ENCODE results near the gene SFTPD.
"Not testable (repeated sequence)": the region's sequence is repeated elsewhere in the genome, so short reads cannot be mapped to it uniquely, and the experiment has no call there.

SFTPD gene

DNA sequence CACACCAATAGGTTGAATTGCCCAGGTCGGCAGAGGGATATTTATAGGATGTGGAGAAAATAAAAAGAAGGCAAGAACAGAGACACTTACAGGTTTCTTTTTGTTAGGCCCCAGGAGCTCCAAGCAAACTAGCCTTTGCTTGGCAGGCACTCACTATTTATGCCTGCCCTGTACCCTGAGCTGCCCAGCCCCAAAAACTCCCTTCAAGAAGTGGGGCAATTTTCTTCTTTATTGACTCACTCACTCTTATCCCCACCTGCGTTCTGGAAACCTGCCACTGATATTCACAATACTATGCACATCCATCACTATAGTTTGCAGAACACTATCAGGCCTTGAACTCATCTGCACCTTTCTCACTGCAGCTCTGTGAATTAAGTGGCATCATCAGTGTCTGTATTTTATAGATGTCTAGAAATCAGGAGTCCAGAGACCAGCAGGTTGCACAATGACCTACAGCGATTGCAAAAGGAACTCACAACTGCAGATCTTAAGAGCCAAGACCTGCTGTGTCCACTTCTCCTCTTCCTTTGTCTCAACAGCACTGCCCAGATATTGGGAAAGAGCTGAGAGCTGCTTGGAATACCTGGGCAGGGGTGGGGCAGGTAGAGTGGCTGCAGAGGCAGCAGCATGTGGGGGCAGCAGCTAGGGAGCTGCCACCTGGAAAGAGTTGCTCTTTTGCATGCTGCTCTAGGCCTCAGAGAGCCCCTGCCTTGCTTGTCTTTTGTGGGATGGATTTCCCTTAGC is at the start of gene SFTPD:
TSS of gene SFTPD (minus strand) at position 130 of the 747 bp plus-strand sequence. CDS start 2,446 bp downstream, outside the sequence.
- DNase-seq (ENCODE audit: low spot score), result no peak

DNA sequence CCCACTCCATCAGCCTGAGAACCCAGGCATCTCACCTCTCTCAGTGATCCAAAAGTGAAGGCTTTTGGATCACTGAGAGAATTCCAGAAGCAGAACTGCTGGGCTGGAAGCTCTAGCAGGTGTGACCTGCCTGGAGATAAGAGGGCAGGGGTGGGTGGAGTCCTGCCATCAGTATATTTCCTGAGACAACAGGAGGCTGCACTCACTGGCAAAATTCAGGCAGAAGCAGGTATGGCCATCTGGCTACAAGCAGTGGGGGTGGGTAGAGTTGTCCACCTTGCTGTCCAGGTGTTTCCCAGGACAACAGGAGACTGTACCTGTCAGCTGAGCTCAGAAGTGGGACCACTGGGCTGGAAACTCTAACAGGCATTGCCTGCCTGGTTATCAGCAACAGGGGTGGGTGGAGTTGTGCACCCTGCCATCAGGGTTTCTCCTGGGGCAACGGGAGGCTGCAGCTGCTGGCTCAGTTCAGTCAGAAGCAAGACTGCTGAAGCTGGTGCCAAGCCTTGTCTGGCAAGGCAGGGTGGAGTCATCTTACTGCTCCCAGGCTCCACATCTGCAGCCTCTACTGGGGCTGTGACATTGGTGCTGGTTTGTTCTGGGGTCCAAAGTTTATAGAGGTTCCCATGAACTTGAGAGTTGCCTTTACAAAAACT is 47.2 kb upstream of the SFTPD start:
- DNase-seq (ENCODE audit: low spot score), result no peak

DNA sequence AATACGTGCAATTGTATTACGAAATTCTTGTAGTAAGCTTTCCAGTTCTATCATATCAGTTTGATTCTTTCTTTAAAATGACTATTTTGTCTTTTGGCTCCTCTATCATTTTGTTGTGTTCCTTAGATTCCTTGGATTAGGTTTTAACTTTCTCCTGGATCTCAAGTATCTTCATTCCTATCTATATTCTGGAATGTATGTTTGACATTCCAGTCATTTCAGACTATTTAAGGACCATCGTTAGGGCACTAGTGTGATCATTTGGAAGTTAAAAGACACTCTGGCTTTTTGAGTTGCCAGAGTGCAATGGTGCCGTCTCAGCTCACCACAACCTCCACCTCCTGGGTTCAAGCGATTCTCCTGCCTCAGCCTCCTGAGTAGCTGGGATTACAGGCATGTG is 45.7 kb upstream of the SFTPD start:
- no peak for DNase-seq (ENCODE audit: low spot score)

DNA sequence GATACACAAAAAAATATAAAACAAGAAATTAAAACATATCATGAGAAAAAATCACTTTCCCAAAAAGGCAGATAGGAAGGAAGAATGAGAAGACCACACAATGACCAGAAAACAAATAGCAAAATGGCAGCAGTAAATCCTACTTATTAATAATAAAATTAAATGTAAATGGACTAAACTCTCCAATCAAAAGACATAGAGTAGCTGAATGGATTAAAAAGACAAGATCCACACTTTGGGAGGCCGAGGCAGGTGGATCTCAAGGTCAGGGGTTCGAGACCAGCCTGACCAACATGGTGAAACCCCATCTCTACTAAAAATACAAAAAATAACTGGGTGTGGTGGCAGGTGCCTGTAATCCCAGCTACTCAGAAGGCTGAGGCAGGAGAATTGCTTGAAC is 39.3 kb upstream of the SFTPD start:
- DNase-seq (ENCODE audit: low spot score), result not testable (repeated sequence)

DNA sequence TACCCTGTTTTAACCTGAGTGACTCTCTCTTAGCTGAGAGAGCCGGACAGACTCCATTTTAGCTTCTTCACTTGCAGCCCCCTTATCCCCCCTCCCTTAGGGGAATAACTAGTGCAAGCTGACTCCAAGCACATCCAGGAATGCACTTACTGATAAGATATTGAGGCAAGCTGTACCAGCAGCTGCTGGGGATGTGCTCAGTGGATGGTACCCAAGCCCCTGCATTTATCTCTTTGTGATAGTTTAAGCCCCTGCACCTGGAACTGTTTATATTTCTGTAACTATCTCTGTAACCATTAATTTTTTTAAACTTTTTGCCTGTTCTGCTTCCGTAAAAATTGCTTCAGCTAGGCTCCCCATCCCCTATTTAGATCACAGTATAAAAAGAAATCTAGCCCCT is 37.8 kb upstream of the SFTPD start:
- not testable (repeated sequence) for DNase-seq (ENCODE audit: low spot score)

DNA sequence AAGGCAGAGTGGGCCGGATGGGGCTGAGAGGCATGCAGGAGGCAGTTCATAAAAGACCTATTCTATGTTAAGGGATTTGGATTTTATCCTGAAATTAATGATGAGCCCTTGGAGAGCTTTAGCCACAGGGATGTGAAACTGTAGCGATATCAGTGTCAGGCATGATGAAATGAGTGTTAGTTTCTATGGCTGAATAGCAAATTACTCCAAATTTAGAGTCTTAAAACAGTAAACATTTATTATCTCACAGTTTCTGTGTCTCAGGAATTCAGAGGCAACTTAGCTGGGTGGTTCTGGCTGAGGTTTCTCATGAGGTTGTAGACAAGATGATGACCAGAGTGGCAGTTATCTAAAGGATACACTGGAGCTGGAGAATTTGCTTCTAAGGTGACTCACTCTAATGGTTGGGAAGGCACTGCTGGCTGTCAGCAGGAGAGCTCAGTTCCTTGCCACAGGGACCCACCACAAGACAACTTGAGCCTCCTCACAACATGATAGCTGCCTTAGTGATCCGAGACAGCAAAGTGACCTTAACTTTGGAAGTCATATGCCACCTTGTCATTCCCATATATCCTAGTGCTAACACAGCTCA is 36.7 kb upstream of the SFTPD start:
- no peak for DNase-seq (ENCODE audit: low spot score)

DNA sequence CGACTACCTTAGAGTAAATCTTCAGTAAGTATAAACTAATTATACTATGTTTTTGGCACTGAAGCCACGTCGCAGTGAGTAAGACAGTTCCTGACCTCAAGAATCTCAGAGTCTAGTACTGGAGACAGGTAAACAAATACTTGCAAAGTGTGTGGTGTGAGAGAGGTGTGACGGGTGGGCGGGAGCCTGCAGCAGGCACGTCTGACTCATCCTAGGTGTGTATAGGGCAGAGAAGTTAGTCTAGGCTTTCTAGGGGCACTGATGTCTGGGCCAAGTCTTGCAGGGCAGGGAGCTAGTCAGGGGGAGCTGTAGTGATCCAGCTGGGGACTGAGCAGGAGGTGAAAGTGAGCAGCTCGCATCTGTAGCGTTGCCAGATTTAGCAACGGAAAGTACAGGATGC is 35.9 kb upstream of the SFTPD start:
- DNase-seq (ENCODE audit: low spot score), result no peak

DNA sequence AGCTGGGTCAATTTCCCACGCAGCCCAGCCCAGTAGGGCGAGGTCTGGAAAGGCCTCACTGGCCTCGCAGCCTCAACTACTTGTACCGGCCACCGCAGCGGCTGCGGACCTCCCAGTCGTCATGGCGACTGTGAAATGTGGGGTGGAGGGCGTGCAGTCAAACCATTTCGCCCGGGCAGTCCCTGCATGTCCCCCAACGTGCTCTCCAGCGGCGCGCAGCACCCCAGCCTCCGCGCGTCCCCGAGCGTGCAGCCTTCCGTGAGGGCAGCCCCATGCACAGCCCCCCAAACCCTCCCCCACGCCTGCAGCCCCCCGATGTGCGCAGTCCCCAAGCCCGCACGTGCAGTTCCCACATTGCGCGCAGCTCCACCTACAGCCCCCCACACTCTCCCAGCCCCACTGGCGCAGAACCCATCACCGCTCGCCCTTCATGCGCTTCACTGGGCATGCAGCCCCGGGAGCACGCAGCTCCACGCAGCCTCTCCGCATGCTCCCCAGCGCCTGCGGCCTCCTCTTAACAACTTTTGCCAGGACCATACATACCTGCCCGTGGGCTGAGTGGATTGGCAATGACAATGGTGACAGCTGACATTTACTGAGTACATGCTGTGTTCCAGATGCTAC is 34.5 kb upstream of the SFTPD start:
- no peak for DNase-seq (ENCODE audit: low spot score)

DNA sequence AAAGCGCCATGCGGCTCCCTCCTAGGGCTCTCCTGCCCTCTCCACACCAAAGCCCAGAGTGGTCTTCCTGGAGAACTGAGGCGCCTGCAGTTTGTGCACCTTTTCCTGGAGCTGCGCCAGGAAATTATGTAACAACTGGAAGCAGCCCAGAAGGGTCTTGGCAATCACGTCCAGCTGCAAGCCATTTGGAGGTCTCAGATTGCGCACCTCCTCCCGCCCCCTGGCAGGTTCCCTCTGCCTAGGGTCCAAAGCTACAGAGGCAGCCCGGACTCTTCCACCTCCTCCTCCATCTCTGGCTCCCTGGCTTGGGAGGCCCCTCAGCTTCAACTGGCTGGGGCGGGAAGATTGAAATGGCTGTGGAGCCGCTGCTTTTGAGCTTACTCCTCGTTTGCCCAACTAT is 34.0 kb upstream of the SFTPD start:
- DNase-seq (ENCODE audit: low spot score), result no peak

DNA sequence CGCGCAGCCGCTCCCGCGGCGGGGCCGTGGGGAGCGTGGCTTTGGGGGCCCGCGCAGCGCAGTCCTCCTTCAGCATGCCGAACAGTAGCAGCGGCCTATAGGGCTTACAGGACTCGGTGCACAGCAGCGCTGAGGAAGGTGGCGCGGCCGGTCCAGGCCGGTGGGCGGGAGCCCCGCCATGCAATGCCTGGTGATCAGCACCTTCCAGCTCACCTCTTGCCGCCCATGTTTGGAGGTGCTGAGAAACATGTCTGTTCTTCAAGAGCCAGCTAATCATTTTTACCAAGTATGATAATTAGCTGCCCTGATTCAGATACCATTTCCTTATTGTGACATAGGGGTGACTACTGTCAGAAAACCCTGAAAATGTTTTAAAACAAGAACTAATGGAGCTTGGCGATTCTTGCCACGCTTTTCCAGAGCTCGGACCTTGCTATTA is 33.5 kb upstream of the SFTPD start:
- DNase-seq (ENCODE audit: low spot score), result no peak

DNA sequence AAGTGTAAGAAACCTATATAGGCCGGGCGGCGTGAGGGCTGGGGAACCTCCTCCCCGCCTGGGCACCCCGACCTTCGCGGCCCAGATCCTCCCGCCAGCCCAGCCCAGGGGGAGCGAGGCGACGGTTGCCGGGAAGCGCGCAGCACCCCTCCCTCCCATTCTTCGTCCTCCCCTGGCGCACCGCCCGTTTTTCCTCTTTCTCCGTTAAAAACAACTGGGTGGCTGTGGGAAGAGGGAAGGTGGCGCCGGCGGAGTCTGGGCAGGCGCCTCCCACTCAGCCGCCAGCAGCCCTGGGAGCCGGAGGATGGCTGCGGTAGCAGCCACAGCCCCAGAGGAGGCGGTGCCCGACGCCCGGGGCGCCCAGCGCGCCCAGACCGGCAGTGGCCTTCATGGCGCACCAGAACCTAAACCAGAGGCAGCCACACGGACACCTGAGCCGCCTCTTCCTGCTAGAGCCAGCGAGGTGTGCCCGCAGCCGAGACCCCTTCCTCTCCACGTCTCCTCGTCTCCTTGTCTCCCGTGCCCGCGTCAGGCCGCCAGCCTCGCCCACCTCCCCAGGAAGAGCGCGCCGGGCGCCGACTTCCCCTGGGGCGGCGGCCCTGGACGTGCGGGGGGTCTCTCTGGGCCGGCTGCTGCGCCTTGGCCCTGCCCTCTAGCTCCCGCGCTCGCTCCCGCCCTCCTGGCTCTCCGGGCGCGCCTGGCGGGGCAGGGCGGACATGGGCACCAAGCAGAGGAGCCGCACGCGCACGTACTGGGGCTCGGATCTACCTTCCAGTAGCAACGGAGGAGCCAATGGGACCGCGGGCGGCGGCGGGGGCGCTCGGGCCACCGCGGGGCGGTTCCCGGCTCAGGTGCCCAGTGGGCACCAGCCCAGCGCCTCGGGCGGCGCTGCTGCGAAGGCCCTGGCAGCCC is 32.8 kb upstream of the SFTPD start:
- peak; percentile 77 for DNase-seq (ENCODE audit: low spot score)

DNA sequence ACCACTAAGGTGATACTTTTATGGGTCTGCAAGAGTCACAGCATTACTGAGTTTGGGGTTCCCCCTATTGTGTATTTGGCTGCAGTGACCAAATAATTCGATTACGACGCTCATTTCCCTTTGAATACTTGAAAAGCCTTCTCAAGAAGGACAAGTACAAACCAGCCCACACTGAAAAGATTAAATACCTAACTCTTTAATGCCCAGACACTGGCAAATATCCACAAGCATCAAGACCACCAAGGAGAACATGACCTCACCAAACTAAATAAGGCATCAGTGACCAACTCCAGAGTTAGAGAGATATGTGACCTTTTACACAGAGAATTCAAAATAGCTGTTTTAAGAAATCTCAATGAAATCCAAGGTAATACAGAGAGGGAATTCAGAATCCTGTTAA is 31.8 kb upstream of the SFTPD start:
- DNase-seq (ENCODE audit: low spot score), result no peak

DNA sequence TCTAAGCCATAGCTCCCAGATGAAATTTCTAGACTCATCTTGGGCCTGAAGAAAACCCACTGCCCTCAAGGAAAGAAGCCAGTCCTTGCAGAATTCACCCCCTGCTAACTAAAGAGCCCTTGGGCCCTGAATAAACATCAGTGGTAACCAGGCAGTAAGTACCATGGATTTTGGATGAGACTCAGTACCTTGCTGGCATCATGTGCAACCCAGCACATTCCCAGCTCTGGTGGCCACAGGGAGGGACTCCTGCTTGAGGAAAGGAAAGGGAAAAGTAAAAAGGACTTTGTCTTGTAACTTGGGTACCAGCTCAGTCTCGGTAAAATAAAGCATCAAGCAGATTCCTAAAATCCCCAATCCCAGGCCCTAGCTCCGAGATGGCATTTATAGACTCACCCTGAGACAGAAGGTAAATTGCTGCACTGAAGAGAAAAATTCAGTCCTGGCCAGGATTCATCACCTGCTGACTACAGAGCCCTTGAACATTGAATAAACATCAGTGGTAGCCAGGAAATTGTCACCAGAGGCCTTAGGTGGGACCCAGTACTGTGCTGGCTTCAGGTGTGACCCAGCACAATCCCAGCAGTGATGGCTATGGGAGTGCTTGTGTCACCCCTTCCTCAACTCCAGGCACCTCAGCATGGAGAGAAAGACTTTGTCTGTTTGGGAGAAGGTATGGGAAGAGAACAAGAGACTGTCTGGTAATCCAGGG is 31.2 kb upstream of the SFTPD start:
- DNase-seq (ENCODE audit: low spot score), result no peak

DNA sequence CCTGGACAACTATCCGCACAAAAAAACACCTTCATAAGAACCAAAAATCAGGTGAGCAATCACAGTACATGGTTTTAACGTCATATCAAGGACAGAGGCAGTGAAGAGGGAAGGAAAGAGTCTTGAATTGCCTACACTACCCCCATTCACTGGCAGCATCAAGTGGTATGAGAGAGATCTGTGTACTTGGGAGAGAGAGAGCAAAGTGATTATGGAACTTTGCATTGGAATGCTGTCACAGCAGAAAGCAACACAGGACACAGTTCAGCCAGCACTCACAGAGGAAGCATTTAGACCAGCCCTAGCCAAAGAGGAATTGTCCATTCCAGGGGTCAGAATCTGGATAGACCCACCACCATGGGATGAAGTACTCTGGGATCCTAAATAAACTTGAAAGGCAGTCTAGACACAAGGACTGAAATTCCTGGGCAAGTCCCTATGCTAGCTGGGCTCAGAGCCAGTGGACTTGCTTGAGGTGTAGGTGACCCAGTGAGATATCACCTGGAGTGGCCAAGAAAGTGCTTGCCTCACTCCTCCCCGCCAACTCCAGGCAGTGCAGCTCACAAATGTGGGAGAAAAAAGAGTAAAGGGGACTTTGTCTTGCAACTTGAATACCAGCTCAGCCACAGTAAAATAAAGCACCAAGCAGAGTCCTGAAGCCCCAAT is 30.5 kb upstream of the SFTPD start:
- DNase-seq (ENCODE audit: low spot score), result no peak

DNA sequence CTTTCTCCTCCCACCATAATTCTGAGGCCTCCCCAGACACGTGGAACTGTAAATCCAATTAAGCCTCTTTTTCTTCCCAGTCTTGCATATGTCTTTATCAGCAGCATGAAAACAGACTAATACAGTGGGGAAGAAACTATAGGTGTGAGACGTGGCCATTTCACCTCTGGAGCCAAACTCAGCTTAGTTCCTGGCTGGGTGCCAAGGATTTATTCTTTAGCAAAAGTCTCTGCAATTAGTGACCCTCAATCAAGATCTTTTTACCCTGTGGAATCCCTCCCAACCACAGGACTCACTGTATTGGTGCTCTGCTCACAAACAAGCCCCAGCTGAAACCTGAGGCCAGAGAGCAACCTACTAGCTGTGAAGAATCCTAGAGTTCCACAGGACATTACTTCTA is 28.1 kb upstream of the SFTPD start:
- no peak for DNase-seq (ENCODE audit: low spot score)

DNA sequence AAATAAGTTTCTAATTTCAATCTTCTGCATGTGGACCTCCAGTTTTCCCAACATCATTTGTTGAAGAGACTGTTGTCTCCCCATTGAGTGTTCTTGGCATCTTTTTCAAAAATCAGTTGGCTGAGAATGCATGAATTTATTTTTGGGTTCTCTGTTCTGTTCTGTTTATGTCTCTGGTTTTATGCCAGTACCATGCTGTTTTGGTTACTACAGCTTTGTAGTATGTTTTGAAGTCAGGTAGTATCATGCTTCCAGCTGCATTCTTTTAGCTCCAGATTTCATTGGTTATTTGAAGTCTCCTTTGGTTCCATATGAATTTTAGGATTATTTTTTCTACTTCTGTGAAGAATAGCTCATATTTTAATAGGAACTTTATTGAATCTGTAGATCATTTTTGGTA is 21.2 kb upstream of the SFTPD start:
- no peak for DNase-seq (ENCODE audit: low spot score)

DNA sequence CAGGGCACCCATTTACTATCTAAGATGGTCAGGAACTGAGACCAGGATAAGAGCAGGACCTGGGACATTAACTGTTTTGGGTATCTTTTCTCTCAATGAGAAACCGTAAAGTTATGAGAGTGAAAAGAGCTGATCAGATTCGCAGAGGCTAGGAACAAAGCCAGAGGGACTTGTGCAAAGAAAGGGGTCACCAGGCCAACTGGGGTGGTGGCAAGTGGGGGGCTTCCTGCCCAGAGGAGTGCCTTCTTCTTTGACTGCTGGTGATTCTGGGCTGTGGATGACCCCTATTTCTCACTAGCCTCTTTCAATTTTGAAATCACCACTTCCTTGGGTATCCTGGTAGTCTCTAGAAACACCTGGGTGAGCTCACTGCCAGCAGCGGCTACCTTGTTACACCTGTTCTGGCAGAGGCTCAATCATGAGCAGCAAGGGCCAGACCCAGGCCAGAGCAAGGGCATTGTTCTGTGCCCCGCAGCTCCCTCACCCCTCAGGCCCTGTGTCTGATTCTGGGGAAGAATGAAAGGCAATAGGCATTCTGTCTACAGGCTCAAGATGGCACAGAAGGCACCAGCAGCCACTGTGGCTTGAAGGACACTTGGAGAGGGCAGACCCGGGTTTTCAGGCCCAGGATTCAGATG is 999 bp downstream of the SFTPD start:
- DNase-seq (ENCODE audit: low spot score), result no peak

DNA sequence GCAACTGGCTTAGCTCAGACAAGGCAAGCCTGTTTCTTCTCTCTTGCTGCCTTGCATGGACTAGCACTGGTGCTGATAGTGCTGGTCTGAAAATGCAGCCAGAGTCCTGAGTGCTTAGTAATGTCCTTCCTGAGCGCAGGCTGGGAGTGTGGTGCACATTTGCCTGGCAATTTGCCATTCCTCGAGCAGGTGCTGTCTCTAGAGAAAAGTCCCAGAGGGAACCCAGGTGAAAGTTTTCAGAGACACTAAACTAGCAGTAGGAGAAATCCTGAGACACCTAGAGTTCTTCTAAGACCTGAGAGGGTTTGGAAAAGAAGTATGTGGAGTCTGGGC is 1.9 kb downstream of the SFTPD start:
- DNase-seq (ENCODE audit: low spot score), result no peak

DNA sequence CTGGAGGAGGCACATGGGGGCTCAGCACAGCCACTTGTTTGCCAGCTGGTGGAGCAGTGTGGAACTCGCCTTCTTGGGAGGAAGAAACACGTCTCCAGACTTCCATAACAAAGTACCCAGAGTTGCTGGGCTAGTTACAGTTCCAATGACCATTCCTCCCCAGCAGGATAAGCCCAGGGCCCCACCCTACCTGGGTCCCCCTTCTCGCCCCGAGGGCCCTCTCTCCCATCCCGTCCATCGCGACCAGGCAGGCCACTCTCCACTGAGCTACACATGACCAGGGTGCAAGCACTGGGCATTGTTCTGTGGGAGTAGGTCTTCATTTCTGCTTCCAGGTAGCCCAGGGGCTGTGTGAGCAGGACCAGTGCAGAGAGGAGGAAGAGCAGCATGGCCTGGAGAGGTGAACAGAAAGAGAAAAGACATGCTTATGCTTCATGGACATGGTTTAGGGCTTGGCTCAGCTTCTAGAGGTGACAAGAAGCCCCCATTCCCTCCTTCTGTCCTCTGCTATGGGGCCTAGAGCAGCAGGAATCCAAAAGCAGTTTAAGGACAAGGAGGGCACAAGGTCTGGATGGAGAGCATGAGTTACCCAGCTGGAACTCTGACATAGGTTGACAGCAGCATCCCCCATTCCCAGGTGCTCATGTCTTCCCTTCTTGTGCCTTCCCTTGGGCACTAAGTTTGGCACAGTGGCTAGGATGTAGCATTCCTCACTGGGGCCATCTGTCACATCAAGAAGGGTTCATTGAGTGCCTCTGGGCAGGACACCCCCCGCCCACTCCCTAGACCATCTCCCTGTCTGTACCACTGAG is 2.4 kb downstream of the SFTPD start:
- DNase-seq (ENCODE audit: low spot score), result no peak

All from D341Med (cell line).